GM18868 (cell line): ENCODE data around the gene DCAF11.
A peak's percentile ranks its signal among the peaks of the same experiment; 100 is the strongest.

ENCODE experiments used
- ATAC-seq: cut with Tn5 transposase; IDR thresholded peaks from one replicate; pipeline ENCODE4 v1.9.1; 2021; ENCODE audit warnings: mild to moderate bottlenecking, moderate library complexity; ENCODE audit not compliant: unreplicated experiment

Gene DCAF11

GRCh38 chr14:24116128-24116814, 1.7 kb downstream of the DCAF11 start:
- no peak for ATAC-seq

- no peak for ATAC-seq
Observed at GRCh38 chr14:24117179-24117578, 2.6 kb downstream of the DCAF11 start.

DNA sequence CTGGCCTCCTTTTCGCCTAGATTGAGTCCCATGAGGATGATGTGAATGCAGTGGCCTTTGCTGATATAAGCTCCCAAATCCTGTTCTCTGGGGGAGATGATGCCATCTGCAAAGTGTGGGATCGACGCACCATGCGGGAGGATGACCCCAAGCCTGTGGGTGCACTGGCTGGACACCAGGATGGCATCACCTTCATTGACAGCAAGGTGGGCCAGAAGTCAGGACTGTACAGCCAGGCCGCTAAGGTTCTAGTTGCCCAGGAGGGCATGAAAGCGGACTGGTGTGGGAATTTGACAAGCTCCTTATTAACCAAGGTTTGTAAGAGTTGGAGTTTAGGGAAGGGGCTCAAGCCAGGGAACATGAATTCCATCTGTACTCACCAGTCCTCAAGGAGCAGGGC, 5.1 kb downstream of the DCAF11 start:
- ATAC-seq = no peak

DNA sequence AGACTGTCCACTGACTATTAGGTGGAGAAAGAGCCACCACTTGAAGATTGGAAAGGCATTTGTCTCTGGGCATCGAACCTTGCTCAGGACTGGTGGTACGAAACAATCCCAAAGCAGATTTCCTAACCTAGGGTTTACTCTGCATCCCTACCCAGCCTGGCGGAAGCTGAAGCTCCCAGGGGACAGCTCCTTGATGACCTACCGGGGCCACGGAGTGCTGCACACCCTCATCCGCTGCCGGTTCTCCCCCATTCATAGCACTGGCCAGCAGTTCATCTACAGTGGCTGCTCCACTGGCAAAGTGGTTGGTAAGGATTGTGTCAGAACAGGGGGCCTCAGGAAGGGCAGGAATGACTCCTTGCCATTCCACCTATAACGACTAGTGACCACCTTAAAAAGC, 6.6 kb downstream of the DCAF11 start:
- ATAC-seq = no peak

DNA sequence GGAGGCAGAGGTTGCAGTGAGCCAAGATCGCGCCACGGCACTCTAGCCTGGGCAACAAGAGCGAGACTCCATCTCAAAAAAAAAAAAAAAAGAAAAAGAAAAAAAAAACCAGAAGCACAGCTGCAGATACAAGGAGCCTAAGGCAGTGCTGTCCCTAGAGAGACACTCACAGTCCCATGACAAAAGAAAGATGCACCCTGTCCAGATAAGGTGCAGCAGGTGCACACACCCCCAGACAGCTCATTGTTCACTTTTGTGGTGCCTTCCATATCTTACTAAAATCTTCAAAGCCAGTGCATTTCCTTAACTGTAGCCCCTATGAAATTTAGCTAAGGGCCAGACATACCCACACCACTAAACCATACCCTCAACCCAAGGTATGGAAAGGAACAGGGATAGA, 7.8 kb downstream of the DCAF11 start:
- no peak for ATAC-seq

DNA sequence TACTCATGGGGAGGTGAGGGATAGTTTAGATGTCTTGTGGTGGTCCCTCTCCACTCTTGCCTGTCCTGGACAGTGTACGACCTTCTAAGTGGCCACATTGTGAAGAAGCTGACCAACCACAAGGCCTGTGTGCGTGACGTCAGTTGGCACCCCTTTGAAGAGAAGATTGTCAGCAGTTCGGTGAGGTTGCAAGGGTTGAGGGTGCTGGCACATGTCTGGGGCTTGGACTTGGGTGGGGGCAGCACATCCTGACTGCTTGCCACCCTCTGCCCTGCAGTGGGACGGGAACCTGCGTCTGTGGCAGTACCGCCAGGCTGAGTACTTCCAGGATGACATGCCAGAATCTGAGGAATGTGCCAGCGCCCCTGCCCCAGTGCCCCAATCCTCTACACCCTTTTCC, 8.3 kb downstream of the DCAF11 start:
- ATAC-seq = no peak

- ATAC-seq = peak; percentile 85
Observed at GRCh38 chr14:24123424-24124417, 9.1 kb downstream of the DCAF11 start.

- ATAC-seq = no peak
Observed at GRCh38 chr14:24126939-24127338, 12.4 kb downstream of the DCAF11 start.

DNA sequence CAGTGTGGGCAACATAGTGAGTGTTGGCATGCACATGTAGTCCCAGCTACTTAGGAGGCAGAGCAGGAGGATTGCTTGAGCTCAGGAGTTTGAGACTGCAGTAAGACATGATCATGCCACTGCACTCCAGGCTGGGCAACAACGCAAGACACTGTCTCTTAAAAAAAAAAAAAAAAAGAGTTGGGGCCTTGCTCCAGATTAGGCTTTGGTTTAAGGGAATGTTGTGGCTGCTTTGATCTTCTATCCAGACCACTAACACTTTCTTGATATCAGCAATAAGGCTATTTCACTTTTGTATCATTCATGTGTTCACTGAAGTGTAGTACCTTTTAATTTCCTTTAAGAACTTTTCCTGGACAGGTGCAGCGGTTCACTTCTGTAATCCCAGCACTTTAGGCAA, 13.1 kb downstream of the DCAF11 start:
- no peak for ATAC-seq

DNA sequence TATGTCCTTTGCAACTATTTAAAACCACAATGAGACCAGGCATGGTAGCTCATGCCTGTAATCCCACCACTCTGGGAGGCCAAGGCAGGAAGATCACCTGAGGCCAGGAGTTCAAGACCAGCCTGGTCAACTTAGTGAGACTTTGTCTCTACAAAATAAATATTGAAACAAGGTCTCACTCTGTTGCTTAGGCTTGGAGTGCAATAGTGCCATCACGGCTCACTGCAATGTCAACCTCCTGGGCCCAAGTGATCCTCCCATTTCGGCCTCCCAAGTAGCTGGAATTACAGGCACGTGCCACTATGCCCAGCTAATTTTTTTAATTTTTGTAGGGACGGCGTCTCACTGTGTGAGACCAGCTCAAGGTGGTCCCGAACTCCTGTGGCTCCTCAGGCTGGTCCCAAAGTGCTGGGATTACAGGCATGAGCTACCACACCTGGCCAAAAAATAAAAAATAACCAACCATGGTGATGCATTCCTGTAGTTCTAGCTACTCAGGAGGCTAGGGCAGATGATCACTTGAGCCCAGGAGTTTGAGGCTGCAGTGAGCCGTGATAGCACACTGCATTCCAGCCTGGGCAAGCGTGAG, 14.9 kb downstream of the DCAF11 start:
- no peak for ATAC-seq

DNA sequence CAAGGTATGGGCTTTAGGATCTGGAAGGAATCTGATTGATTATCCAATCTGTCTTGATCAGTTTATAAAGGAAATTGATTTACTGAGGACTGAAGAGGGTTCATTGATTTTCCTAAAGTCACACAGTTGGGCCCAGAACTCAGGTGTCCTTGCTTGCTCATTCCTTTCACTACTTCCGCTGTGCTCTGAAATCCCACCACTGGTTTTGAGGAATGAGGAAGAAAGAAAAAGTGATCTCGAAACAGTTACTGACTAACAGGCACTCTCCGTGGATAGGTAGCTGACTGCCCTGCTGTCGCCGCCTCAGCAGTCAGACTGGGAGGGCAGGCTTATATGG, 15.8 kb downstream of the DCAF11 start, which contains the start of gene FITM1:
TSS of gene FITM1 (plus strand) at position 280 of the 337 bp plus-strand sequence. CDS start 905 bp downstream, outside the sequence.
- ATAC-seq = no peak

- no peak for ATAC-seq
Observed at GRCh38 chr14:24130717-24131548, 16.4 kb downstream of the DCAF11 start.

- no peak for ATAC-seq
Observed at GRCh38 chr14:24131549-24131966, 17.0 kb downstream of the DCAF11 start.

- ATAC-seq = no peak
Observed at GRCh38 chr14:24132061-24132685, 17.6 kb downstream of the DCAF11 start.

DNA sequence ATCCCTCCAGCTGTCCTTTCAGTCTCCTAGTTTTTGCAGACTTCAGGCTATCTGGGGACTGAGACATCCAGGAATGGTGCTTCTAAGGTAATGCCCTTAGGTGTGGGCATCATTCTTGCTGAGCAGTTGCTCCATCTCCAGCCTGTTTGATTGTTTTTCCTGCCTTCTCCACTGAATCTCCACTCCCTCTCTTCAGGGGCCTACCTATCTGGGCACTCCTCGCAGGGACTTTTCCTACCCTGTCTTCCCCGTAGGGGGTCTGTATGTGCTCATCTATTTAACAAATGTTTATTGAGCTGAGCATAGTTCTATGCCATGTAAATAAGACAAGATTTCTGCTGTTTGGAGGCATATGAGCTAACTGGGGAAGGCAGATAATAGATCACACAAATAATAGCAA, 18.4 kb downstream of the DCAF11 start:
- no peak for ATAC-seq

DNA sequence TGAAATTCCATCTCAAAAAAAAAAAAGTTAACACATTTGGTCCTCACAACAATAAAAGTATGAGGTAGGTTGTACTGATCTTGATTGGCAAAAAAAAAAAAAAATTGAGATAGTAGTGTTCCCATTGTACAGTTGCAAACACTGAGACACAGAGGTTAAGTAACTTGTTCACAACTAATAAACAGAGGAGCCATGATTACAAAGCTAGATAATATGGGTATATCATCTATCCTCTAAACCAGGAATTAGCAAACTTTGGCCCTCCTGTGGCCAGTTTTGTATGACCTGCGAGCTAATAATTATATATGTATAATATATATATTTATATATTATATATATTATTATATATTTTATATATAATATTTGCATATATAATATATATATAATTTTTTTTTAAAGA, 19.2 kb downstream of the DCAF11 start:
- no peak for ATAC-seq

GRCh38 chr14:24135584-24135833, 20.9 kb downstream of the DCAF11 start:
- no peak for ATAC-seq

DNA sequence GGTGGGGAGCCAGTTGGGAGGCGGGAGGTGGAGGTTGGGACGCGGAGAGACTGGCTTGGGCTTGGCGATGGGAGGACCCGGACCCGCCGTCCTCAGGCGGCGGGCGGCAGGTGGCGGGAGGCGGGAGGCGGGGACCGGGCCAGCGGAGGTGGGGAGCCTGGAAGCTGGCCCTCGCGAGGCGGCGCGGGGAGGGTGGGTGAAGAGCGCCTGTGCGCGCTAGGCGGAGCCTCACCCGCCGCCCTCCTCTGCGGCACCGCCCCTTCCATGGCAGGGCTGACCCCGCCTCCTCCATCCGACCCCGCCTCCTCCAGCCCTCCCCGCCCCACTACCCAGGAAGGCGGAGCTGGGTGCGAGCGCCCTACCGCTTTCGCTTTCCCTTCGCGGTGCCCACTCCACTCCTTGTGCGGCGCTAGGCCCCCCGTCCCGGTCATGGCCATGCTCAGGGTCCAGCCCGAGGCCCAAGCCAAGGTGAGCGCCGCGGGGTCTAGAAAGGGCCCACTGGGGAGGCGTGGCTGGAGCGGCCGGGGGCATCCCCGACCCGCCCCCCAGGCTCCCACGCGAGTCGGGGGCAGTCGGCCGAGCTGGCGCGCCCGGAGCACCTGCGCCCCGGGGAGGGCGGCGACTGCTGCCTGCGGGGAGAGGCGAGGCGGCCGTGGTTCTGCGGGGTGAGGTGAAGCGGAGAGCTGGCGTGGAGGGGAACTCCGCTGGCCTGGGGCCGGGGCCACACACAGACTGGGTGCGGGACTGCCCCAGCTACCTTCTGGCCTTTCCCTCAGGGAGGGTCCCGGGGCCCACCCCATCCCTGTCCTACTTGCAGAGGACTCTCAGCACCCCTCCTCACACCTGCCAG, 21.5 kb downstream of the DCAF11 start, which contains the start of gene PSME1:
TSS of gene PSME1 (plus strand) at position 361 of the 850 bp plus-strand sequence. CDS start at position 430, 69 bp downstream.
- ATAC-seq = peak; percentile 88

GRCh38 chr14:24136684-24137528, 22.3 kb downstream of the DCAF11 start:
- no peak for ATAC-seq
